OCI-LY3 (cell line): ENCODE measurements around the gene CLEC14A.

Experiments
- EZH2phosphoT487 ChIP-seq: fragments of 200-600 bp; shearing (Covaris generic); IDR thresholded peaks from 2 replicates; pipeline ENCODE4 v1.6.1; 2018; ENCODE audit warnings: antibody characterized with exemption, mixed run types, low read depth
- TF ChIP-seq, protein P1 (sequence below): fragments of 200-600, 300-600 bp; sonication (generic); IDR thresholded peaks from 2 replicates; pipeline ENCODE4 v1.5.1; 2014; ENCODE audit warnings: antibody characterized with exemption, low read length, low read depth

DNA sequence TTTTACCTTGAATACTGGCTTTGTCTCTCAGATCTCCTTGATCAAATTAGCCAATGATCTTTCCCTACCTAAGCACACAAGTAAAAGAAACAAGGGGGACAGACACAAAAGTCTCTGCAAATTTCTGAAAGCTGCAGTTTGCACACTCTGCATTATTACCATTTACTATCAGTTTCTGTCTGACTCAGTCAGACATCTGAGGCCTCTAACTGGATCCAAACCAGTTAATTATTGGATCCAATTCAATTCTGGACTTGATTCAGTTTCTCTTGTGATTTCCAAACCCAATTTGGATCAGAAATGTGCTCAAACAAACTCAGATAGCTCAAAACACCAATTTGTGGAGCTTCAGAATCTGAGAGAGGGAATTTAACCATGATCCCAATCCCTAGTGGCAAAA lies 31.6 kb downstream of the CLEC14A start:
- TF ChIP-seq, protein P1, sequence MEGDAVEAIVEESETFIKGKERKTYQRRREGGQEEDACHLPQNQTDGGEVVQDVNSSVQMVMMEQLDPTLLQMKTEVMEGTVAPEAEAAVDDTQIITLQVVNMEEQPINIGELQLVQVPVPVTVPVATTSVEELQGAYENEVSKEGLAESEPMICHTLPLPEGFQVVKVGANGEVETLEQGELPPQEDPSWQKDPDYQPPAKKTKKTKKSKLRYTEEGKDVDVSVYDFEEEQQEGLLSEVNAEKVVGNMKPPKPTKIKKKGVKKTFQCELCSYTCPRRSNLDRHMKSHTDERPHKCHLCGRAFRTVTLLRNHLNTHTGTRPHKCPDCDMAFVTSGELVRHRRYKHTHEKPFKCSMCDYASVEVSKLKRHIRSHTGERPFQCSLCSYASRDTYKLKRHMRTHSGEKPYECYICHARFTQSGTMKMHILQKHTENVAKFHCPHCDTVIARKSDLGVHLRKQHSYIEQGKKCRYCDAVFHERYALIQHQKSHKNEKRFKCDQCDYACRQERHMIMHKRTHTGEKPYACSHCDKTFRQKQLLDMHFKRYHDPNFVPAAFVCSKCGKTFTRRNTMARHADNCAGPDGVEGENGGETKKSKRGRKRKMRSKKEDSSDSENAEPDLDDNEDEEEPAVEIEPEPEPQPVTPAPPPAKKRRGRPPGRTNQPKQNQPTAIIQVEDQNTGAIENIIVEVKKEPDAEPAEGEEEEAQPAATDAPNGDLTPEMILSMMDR = no peak
- no peak for TF ChIP-seq EZH2phosphoT487
